ENCODE results near the gene CCNL1.

Gene CCNL1

DNA sequence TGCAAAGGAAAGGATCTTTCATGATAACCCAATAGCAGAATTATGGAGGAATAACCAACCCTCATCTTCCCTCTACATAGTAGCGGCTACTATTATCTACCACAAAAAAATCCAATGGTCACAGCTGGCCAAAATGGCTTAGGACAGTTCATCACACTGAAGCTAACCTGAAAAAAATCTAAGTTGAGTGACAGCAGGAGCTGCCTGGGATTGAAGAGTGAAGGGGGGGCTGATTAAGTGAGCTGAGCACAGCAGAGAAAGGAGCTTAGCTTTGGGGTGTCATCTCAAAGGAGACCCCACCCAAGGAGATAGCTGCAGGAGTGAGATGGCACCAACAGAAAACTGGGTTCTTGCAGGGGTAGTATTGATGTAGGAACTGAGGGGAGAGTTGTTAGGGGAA, 33.6 kb downstream of the CCNL1 start:
- no peak for DNase-seq (ENCODE audit: low read depth in 2 of 3, low spot score in 2 of 3)

DNA sequence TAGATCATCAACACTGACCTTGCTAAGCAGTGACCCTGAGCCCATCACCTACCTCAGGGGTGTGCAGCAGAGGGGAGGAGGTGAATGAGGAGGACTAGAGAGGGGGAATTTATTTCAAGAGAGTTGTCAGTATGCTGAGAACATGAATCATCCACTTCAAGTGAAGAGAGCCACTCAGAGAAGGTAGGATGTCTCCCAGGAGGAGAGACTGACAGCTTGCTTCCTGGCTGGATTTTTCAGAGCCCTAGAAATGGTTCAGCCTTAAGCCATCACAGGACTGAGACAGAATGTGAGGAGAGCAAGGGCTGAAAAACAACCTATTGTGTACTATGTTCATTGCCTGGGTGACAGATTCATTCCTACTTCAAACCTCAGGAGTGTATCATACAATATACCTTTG, 34.8 kb downstream of the CCNL1 start:
- DNase-seq (ENCODE audit: low read depth in 2 of 3, low spot score in 2 of 3) = no peak

DNA sequence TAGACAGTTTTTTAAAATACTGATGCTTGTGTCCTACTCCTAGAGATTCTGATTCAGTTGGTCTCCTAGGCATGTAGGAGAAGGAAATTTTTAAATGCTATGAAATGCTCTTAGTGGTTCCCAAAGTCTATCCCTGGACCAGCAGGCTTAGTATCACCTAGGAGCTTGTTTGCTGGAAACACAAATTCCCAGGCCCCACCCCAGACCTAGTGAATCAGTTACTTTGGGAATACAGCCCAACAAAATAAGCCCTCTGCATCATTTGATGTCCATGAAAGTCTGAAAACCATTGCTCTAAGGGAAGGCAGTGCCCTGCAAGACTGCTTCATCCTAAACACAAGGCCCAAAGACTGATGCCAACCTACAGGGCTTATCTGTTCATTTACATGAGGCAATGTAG, 36.3 kb downstream of the CCNL1 start:
- no peak for DNase-seq (ENCODE audit: low read depth in 2 of 3, low spot score in 2 of 3)

DNA sequence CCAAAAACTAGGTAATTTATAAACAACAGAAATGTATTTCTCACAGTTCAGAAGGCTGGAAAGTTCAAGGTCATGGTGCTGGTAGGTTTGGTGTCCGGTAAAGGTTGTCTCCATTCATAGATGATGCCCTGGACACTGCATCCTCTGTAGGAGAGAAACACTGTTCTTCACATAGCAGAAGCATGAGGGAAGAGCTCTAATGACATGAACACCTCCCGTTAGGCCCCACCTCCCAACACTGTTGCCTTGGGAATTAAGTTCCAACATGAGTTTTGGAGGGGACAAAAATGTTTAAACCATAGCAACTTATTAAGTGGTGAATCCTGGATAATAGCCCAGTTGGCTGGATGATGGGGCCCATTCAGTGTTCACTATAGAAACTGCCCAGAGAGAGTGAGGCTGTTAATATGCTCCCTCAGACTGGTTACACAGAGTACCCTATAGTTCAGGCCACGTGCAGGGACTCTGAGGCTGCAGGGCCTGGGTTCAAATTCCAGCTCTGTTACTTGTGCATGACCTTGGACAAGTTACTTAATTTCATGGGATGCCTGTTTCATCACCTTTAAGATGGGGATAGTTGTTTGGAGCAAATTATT, 37.0 kb downstream of the CCNL1 start:
- DNase-seq (ENCODE audit: low read depth in 2 of 3, low spot score in 2 of 3) = no peak

DNA sequence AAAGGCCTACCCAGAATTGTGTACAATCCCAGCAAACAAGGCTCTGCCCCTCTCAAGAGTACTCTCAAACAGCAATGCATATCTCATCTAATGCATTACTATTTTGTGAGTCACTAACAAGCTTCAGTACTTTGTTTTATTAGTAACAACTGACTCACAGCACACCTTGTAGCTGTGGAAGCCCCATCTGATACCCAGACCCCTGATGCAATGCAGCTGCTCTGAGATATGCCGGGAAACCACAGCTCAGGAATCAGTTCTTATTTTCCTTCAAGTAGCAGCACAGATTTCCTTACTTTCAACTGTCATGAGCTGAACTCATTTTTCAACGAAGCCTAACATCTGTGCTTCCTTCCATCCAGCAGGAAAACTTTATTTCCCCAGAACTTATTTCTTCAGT, 37.8 kb downstream of the CCNL1 start:
- DNase-seq (ENCODE audit: low read depth in 2 of 3, low spot score in 2 of 3) = no peak

DNA sequence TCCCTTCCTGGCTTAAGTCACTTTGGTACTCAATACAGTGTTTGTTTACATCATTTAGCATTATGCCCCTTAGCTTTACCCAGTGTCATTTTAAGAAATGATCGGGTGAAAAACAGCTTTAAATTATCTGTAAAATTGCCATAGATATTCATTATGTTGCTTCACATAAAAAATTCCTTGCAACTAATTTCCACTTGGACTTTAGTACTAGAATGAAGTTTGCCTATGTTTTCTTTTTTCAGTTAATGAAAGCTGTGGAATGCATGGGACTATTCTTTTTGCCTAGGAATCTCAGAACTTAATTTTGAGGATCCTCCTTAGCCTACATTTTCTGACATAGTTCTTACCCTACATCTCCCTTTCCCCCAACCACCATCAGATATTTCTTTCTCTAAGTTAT, 38.4 kb downstream of the CCNL1 start:
- DNase-seq (ENCODE audit: low read depth in 2 of 3, low spot score in 2 of 3) = no peak

DNA sequence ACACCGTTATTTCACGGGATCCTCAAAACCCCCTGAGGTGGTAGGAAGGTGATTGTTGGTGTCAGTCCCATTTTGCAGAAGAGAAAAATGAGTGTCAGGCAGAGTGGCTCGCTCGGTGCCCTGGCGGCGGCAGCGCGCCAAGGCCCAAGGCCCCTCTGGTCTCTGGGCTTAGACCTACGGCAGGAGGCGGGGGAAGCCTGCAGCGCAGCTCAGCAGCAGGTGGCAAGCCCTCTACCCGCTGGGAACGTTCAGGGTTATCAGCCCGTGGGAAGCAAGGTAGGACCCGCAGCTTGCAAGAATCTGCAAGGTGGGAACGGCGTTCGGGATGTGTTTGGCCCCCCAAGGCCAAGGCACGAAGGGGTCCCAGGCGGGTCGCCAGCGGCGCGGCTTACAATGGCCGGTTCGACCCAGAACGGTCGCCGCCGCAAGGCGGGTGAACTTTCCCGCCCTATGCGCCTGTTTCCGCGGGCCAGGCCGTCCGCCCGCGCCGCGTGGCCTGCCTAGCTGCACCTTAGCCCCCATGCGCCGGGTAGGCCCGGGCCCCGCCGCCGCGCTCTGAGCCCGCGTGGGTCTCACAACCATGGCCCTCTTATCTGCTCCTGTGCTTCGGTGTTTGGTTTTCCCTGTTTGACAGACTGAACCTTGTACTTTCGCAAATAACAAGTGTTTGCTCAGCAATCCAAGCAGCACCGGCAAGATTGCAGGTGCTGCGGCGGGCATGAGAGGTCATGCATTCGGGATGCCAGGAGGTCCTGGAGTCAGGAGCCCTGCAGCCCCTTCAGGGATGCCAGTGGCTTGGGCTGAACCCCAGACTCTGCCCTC, 39.7 kb downstream of the CCNL1 start:
- no peak for DNase-seq (ENCODE audit: low read depth in 2 of 3, low spot score in 2 of 3)

DNA sequence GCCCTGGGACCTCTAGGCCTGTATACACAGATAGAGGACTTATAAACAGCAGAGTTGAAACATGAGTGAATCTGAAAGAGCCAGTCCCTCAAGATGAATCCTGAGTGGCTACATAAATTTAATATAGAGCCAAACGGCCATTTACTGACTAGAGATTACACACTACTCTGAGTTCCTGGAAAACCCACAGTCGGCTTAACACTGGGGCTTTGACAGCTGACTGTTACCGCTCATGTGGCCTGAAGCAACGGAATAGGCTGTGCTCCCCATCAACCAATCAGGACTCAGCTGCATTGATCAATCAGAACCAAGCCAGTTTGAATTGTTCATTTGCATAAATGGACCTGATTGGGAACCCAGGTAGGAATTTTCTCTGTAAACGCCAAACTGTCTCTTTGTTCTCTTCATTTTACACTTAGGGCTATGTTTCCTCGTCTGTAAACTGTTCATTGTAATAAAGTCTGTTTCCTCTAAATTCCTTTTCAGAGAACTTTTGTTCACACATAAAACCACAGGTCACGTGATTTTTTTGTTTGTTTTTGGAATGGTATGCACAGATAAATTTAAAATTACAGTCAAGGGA, 40.5 kb downstream of the CCNL1 start:
- DNase-seq (ENCODE audit: low read depth in 2 of 3, low spot score in 2 of 3) = no peak

DNA sequence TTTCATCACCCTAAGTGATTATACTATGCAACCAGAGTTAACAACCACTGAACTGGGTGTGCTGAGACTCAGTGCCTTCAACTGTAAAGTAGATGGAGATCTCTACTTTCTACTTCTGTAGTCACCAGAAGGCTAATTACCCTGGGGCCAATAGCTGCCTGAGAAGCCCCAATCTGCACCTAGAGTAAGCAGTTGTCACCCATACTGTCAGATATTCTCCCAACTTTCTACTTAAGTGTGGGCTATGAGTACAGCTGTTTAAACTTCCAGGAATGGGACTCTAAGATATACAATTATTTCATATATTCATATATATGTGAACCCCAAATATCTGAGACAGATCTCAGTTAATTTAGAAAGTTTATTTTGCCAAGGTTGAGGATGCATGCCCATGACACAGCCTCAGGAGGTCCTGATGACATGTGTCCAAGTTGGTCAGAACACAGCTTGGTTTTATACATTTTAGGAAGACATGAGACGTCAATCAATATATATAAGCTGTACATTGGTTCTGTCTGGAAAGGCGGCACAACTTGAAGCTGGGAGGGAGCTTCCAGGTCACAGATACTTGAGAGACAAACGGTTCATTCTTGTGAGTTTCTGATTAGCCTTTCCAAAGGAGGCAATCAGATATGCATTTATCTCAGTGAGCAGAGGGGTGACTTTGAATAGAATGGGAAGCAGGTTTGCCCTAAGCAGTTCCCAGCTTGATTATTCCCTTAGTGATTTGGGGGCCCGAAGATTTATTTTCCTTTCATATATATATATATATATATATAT, 41.9 kb downstream of the CCNL1 start:
- no peak for DNase-seq (ENCODE audit: low read depth in 2 of 3, low spot score in 2 of 3)

DNA sequence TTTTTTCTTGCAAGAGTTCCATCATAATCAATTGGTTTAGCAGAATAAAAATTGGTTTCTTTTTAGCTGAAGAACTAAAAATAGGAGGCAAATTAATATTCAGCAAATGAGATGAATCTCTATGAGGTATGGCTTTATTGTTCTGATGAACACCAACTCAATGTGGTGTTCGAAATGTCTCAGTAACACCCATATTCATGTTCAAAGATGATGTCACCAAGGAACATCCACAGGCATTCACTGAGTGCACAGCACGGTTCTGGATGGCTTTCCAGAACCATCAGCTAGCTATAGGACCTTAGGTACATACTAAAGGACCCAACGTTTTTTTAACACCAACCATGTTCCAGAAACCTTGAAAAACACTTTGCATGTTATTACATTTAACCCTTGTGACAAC, 42.7 kb downstream of the CCNL1 start:
- DNase-seq (ENCODE audit: low read depth in 2 of 3, low spot score in 2 of 3) = no peak

DNA sequence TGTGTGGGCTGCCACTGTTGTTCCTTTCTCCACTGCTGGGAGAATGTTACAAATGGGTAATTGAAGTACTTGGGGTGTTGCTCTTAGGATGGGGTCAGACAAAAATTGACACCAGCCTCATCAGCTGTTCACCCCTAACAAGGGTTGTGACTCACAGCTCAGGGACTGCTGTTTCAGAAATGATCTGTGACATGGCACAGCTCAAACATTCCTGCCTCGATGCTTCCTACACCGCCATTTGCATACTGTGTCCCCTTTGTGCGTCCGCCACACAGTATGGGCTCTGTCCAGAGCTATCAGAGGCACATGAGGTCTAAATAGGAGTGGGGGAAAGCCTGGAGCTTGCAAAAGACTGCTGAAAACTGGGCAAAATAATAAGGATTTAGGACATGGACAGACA, 43.9 kb downstream of the CCNL1 start:
- no peak for DNase-seq (ENCODE audit: low read depth in 2 of 3, low spot score in 2 of 3)

DNA sequence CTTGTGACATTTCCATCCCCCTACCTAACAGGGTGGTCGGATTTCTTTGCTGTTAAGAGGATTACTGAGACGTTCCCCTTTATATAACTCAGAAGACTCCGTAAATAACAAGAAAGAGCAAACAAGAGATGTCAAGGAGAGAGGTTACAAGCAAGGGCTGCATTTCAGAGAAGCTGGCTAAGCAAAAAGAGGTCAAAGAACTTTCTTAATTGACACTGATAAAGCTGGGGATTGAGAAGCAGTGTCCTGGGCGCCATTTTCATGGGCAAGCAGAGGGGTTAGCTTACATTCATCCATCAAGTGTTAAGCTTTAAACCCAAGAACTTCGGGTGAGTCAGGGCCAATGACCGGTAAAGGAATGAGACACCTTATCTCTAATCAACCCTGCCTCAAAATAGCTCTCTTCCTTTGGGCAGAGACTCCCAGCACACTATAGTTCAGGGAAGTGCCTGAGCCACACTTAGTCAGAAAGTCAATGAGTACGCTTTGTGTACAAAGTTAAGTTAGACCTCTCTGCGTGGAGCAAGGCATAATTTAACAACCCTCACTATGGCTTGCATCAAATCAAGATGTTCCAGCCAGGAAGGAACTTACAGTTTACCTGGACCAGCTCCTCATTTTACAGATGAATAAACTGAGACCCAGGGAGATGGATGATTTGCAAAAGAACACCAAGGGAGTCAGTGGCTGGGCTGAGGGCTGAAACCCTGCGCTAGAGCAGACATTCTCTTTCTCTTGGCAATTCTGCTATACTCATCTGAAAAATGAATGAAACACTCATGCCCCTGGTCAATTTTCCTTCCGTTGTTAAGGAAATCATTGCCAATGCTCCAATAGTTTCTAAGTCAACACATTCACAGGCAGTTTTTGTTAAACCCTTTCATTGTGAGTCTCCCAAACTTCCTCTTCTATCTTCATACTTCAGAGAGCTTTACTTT, 44.6 kb downstream of the CCNL1 start:
- DNase-seq (ENCODE audit: low read depth in 2 of 3, low spot score in 2 of 3) = no peak

DNA sequence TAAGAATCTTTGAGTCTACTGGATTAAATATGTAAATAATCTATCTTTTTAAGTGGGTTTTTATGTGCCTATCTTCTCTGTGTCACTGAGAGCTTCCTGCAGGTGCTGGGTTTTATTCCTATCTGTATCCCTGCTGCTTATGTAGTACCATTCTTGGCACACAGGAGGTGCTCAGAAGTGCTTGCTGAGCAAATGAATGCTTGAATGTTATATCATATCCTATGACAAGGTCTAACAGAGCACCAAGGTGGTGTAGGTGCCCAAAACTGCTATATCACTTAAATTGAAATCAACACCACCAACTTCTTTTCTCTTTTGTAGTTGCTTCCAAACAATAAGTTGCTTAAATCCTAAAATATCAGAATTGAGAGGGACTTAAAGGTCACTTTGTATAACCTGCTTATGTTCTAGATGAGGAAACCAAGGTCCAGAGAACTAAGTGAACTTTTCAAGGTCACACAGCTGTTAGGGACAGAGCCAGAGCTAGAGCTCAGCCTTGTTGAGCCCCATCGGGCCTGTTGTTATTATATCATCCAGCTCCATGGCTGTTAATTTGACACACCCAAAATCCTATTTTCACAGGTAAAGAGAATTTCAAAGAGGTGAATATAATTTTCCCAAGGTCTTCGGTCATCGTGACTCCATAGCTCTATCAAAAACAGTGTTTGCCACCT, 46.0 kb downstream of the CCNL1 start:
- no peak for DNase-seq (ENCODE audit: low read depth in 2 of 3, low spot score in 2 of 3)

DNA sequence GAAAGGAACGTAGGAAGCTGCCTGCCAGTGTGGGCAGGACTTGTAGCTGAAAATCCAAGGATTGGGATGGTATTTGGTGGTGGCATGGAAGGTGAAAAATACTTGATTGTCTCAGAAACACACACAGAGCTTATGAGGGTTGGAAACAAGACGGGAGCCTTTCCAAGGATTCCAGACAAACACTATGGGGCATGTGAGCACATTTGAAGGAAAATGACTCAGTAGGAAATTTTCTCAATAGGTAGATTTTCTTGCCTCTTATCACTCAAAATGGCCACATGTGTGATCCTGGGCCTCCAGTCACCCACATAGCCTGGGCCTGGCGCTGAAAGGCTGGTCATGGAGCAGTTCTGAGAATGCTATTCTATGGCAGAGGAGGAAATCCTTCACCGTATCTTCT, 47.4 kb downstream of the CCNL1 start:
- DNase-seq (ENCODE audit: low read depth in 2 of 3, low spot score in 2 of 3) = no peak

DNA sequence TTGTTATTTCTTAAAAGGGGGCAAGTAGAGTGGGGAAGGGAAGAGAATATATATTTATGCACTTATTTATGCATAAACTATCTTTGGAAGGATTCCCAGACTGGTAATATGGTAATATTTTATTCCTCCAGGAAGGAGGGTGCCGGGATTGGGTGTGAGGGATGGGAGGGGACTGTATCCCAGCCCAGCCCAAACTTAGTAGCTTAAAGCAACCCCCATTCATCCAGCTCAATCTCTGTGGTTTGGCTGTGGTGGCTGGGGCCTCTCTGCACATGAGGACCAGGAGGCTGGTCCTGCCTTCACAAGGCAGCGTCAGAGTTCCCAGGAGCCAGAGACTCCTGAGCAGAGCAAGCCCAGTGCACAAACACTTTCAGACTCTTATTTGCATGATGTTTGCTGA, 48.4 kb downstream of the CCNL1 start:
- DNase-seq (ENCODE audit: low read depth in 2 of 3, low spot score in 2 of 3) = no peak

DNA sequence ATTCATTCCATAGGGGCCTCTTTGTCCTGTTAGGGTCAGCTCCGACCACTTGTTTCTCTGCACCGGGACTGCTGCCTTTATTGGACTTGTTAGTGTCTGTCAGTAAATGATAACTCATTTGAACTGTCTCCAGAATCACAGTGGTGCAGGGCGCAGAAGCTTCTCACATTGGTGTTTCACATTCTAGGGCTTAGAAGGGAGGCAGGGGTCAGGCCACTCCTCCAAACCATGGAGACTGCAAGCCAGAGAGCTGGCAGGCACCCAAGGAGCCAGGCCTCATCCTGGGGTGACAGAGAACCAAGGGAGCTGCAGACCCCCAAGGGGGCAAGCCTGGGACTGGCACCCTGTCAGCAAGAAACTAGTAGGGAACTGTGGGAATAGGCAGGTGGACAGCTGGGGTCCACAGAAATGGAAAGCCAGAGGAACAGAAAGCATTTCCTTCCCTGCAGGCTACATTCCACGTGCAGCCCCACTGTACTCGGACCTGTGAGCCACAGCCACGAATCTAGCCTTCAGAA, 49.1 kb downstream of the CCNL1 start:
- DNase-seq (ENCODE audit: low read depth in 2 of 3, low spot score in 2 of 3) = no peak

DNA sequence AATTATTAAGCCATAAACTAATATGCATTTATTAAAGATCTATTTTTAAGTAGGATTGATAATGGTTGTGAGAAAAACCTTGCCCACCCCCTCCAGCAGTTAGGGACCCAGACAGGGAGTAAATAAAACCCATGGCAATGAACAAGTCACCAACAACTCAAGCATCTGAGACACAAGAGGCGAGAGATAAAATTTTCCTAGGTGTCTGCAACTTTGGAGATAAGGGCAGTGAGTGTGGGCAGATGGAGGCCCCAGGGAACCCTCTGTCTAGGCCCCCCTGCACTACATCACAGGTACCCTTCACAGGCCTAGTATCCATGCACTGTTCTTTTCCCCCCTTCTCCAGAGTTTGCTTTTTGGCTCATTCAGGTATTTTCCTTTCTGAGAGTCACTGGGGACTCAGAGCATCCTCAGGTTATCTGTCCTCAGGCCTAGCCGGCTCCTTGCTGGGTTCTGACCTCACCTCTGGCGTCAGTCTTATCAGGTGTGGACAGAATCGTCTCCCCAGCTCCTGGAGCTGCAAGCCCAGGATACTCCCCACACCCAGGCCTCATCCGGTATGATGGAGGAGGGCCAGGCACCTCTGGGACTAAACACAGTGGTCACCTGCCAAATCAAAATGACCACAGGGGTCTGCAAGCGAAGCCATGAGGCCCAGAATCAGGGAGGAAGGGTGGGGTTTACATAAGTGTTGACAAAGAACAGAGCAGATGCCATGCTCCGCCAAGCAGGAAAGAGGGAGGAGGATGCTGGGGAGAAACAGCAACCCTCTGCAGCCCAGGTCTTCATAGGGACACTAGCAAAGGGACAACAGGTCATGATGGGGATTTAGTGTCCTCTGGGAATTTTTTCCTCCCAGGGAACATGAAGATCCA, 50.4 kb downstream of the CCNL1 start:
- no peak for DNase-seq (ENCODE audit: low read depth in 2 of 3, low spot score in 2 of 3)

DNA sequence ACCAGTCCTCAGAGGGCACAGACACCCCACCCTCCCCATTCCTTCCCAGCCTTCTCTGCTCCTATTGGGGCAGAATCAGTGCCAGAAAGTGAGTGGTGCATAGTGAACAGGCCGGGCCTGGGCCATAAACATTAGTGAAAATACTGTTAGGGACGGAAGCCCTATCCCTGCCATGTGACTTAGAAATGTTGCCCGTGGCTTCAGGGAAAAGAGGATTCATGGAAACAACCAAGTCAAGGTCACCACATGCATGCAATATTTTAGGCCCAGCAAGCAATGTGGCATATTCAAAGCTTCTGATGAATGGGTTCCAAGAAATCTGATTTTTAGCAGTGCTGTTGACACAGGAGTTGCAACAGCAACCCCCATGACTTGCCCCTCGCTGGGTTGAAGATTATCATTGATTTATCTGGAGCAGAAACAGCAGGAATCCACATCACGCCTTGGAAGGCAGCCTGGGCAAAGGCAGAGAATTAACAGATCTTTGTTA, 52.3 kb downstream of the CCNL1 start:
- DNase-seq (ENCODE audit: low read depth in 2 of 3, low spot score in 2 of 3) = no peak

DNA sequence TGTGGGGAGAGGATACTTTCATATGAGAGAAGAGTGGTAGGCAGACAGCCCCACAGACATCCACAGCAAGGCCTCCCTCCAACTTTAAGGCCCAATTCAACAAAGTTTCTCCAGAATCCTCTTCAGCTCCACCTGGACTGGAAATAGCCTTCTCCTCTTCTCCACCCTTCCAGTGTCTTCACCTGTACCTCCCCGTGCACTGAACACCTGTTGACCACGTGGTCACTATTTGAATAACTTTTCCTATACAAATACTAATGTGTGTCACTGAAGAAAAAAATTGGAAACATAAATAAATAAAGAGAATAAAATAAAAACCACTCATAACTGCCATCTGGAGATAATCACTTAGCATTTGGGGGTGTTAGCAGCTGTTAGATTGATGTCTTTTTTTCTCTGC, 52.9 kb downstream of the CCNL1 start:
- no peak for DNase-seq (ENCODE audit: low read depth in 2 of 3, low spot score in 2 of 3)

Data from activated CD8-positive, alpha-beta memory T cell treated with anti-CD3 and anti-CD28 coated beads for 48 hours (primary cell).